H1 (cell line): ENCODE data around the gene RAB2B. TPM values are rescaled to one million over a fixed set of nuclear protein-coding genes. Genes with fewer than 3 reads are reported as not detected.

Source experiments
- ASH2L ChIP-seq: fragments of 200-600, 300-600 bp; sonication (generic); IDR thresholded peaks from one replicate; pipeline ENCODE4 v1.7.1; 2017; ENCODE audit warnings: low read length
- SP2 ChIP-seq: IDR thresholded peaks from 2 replicates; pipeline ENCODE4 v1.6.1; 2012; ENCODE audit warnings: mild to moderate bottlenecking, low read length, inconsistent platforms
- polyA plus RNA-seq, 7 experiments: library from polyadenylated mRNA; depleted of rRNA in 3 of 7; stranded (reverse) in 5 of 7; unstranded in 2 of 7; fragments of >200 nt in 5 of 7; fragments of 200-250 nt in 2 of 7; gene quantifications; 1 replicate in 5 of 7; 2 replicates in 1 of 7; 4 replicates in 1 of 7; pipeline versions ENCODE4 v1.2.1 to v1.2.3, GENCODE V29; 2011 to 2013; ENCODE audit warnings: missing spikeins in 2 of 7, mixed read lengths in 2 of 7
- total RNA-seq: library from RNA; stranded (reverse); fragmentation: NEBNext Ultra II Directional; extraction: Animal tissue kit (Norgen Biotek cat#: 25700); gene quantifications from 2 replicates; pipeline ENCODE4 v1.2.1, GENCODE V29; 2021
- TF ChIP-seq, protein P1 (sequence below): IDR thresholded peaks from 2 replicates; pipeline ENCODE4 v1.6.1; 2012; ENCODE audit warnings: inconsistent platforms

RAB2B gene
- total and polyA plus RNA-seq, 2 of the 8 experiments (the other 6 are each of a cell fraction or from before 2014, with no cell fraction given): 23.4 to 26.1 TPM

- no peak for TF ChIP-seq SP2
- TF ChIP-seq ASH2L: no peak
- TF ChIP-seq, protein P1, sequence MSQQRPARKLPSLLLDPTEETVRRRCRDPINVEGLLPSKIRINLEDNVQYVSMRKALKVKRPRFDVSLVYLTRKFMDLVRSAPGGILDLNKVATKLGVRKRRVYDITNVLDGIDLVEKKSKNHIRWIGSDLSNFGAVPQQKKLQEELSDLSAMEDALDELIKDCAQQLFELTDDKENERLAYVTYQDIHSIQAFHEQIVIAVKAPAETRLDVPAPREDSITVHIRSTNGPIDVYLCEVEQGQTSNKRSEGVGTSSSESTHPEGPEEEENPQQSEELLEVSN: no peak
Observed at GRCh38 chr14:21506557-21506956, 29.8 kb upstream of the RAB2B start (continued).
